Erythroblast (primary cell): Measurements from ENCODE around the gene SLC25A29.

Source experiments
- GATA1 ChIP-seq: IDR thresholded peaks from 2 replicates; pipeline ENCODE4 v1.6.1; 2011; ENCODE audit warnings: low read depth, mild to moderate bottlenecking, control low read depth, low read length, moderate library complexity
- POLR2A ChIP-seq: IDR thresholded peaks from 2 replicates; pipeline ENCODE4 v1.6.1; 2011; ENCODE audit warnings: mild to moderate bottlenecking, low read length

DNA sequence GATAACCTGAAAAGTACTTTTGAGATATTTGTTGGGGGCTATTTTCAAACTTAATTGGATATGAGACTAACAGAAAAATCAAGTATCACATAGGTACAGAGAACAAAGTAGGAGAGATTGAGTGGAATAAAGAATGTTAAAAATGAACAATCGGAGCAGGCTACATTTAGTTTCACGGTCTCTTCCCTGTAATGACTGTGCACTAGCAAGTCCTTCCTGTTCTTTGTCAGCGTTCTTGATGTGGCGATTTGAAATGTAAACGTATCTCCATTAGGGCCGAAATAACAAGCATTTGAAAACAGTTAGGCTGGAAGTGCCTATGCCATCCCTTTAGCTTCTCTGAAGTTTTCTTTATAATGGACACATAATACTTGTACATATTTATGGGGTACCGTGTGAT is 31.0 kb downstream of the SLC25A29 start:
- TF ChIP-seq POLR2A (no peak), GATA1 (no peak)
